Upper lobe of right lung (tissue), 1 donor: ENCODE data around the gene DUXB. TPM values are rescaled to one million over a fixed set of nuclear protein-coding genes. Genes with fewer than 3 reads are reported as not detected.

Source experiments
- ATAC-seq: fragments of 200-7000 bp; cut with Tn5 transposase; one replicate; pipeline ENCODE4 v1.9.1; 2020; ENCODE audit warnings: mild to moderate bottlenecking, moderate library complexity
- DNase-seq: peaks from one replicate; pipeline ENCODE4 v3.0.0-alpha.2; 2020
- H3K27ac ChIP-seq: fragments of 200-600 bp; one replicate; pipeline ENCODE4 v1.8.0; 2022
- H3K27me3 ChIP-seq: fragments of 200-600 bp; one replicate; pipeline ENCODE4 v1.8.0; 2022; ENCODE audit warnings: mild to moderate bottlenecking
- H3K36me3 ChIP-seq: fragments of 200-600 bp; one replicate; pipeline ENCODE4 v1.8.0; 2022
- H3K4me1 ChIP-seq: fragments of 200-600 bp; one replicate; pipeline ENCODE4 v1.8.0; 2022
- H3K4me3 ChIP-seq: fragments of 200-600 bp; one replicate; pipeline ENCODE4 v1.8.0; 2022; ENCODE audit warnings: mild to moderate bottlenecking
- H3K9me3 ChIP-seq: fragments of 200-600 bp; one replicate; pipeline ENCODE4 v1.8.0; 2022
- intact Hi-C: fragments of 100-400 bp; cut with DNase I; formaldehyde crosslinking; loops from one replicate; pipeline ENCODE4 v1.11.0; 2022
- total RNA-seq: library from RNA; stranded (reverse); fragmentation: NEBNext Ultra II Directional; extraction: Animal tissue kit (Norgen Biotek cat#: 25700); gene quantifications from one replicate; pipeline ENCODE4 v1.2.1, GENCODE V29; 2021
- TF ChIP-seq, protein P1 (sequence below): fragments of 200-600 bp; IDR thresholded peaks from one replicate; pipeline ENCODE4 v1.8.0; 2022; ENCODE audit warnings: antibody characterized with exemption
- donor health status: DM: no; HTN: yes; CAD: no; lungs with severe emphysema.

Gene DUXB
- total RNA-seq, 1 donor from 2014 or later: not detected

DNA sequence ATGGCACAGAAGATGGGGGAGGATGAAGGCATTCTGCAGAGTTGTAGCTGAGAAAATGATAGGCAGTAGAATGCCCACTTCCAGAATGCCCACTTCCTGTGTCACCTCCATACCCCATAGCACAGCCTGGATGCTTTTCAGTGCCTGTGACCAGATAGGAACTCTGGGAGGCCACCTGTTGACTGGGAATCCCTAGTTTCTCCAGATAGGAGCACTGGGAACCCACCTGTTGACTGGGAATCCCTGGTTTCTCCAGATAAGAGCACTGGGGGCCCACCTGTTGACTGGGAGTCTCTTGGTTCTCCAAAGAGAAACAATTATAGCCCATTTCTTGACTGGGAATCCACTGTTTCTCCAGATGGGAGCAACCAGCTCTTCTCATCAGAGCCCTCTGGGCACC is 13.4 kb upstream of the DUXB start:
- no peaks in the 10 kb centered on the region for H3K27me3 ChIP-seq
- intact Hi-C loops: no loop called here
- no peak overlapping the region for H3K4me3 ChIP-seq
- no peak overlapping the region for H3K27ac ChIP-seq
- TF ChIP-seq, protein P1, sequence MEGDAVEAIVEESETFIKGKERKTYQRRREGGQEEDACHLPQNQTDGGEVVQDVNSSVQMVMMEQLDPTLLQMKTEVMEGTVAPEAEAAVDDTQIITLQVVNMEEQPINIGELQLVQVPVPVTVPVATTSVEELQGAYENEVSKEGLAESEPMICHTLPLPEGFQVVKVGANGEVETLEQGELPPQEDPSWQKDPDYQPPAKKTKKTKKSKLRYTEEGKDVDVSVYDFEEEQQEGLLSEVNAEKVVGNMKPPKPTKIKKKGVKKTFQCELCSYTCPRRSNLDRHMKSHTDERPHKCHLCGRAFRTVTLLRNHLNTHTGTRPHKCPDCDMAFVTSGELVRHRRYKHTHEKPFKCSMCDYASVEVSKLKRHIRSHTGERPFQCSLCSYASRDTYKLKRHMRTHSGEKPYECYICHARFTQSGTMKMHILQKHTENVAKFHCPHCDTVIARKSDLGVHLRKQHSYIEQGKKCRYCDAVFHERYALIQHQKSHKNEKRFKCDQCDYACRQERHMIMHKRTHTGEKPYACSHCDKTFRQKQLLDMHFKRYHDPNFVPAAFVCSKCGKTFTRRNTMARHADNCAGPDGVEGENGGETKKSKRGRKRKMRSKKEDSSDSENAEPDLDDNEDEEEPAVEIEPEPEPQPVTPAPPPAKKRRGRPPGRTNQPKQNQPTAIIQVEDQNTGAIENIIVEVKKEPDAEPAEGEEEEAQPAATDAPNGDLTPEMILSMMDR: no peak
- DNase-seq: no peak
- H3K36me3 ChIP-seq: no peaks in the 10 kb centered on the region
- no peak for ATAC-seq
- peaks cover 8% of the 10 kb centered on the region for H3K9me3 ChIP-seq
- no peaks in the 10 kb centered on the region for H3K4me1 ChIP-seq

DNA sequence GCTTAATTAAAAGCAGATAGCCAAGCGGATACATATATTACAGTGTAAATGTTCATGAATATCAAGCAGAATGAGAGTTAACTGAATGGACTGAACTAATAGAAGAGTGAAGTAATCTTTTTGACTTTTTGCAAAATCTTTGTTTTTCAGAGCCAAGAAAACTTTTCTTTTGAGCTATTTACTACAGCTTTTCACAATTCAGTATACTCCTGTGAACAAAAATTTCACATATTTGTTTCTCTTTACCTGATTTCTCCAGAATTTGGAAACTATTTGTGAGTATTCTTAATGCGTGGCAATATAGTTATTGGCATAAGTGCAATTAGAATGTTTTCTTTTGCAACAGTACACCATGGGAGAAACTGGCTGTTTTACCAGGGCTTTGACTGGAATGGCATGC is 9.1 kb upstream of the DUXB start:
- no peaks in the 10 kb centered on the region for H3K4me1 ChIP-seq
- H3K9me3 ChIP-seq: peaks cover 8% of the 10 kb centered on the region
- no peaks in the 10 kb centered on the region for H3K36me3 ChIP-seq
- no peaks in the 10 kb centered on the region for H3K27me3 ChIP-seq
- TF ChIP-seq, protein P1: no peak
- ATAC-seq (no peak), DNase-seq (no peak)
- intact Hi-C loops: no loop called here
- H3K4me3 ChIP-seq: no peak overlapping the region
- H3K27ac ChIP-seq: no peak overlapping the region

DNA sequence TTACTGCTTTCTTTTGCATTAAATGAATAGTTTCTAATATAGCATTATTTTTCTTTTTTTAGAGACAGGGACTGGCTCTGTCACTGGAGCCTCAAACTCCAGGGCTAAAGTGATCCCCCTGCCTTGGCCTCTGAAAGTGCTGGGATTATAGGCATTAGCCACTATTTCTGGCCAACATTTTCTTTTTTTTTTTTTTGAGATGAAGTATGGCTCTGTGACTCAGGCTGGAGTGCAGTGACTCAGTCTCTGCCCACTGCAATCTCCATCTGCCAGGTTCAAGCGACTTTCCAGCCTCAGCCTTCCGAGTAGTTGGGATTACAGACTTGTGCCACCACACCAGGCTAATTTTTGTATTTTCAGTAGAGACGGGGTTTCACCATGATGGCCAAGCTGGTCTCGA is 2.0 kb upstream of the DUXB start:
- no peaks in the 10 kb centered on the region for H3K9me3 ChIP-seq
- TF ChIP-seq, protein P1: no peak
- DNase-seq (no peak), ATAC-seq (no peak)
- H3K36me3 ChIP-seq: no peaks in the 10 kb centered on the region
- no peaks in the 10 kb centered on the region for H3K27me3 ChIP-seq
- no peak overlapping the region for H3K27ac ChIP-seq
- H3K4me1 ChIP-seq: no peaks in the 10 kb centered on the region
- no peak overlapping the region for H3K4me3 ChIP-seq
- intact Hi-C loops: no loop called here

DNA sequence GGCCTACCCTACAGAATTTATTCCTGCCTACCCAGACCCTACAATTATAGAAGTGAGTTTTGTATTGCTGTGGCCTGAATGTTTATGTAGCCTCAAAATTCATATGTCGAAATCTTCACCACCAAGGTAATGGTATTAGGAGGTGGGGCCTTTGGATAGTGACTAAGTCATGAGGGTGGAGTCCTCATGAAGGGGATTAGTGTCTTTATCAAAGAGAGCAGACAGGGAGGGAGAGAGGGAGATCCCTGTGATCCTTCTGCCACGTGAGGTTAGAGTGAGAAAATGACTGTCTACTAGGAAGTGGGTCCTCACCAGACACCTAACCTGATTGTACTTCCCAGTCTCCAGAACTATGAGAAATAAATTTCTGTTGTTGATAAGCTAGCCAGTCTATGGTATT is 981 bp upstream of the DUXB start:
- no peaks in the 10 kb centered on the region for H3K27me3 ChIP-seq
- intact Hi-C loops: no loop called here
- ATAC-seq: no peak
- H3K36me3 ChIP-seq: no peaks in the 10 kb centered on the region
- no peaks in the 10 kb centered on the region for H3K4me1 ChIP-seq
- no peak overlapping the region for H3K27ac ChIP-seq
- H3K9me3 ChIP-seq: no peaks in the 10 kb centered on the region
- DNase-seq: no peak
- TF ChIP-seq, protein P1: no peak
- no peak overlapping the region for H3K4me3 ChIP-seq

GRCh38 chr16:75697571-75697970 is 3.7 kb downstream of the DUXB start:
- no peaks in the 10 kb centered on the region for H3K36me3 ChIP-seq
- H3K27ac ChIP-seq: no peak overlapping the region
- H3K9me3 ChIP-seq: no peaks in the 10 kb centered on the region
- TF ChIP-seq, protein P1: no peak
- H3K27me3 ChIP-seq: no peaks in the 10 kb centered on the region
- H3K4me1 ChIP-seq: no peaks in the 10 kb centered on the region
- intact Hi-C loops: no loop called here
- DNase-seq (no peak), ATAC-seq (no peak)
- no peak overlapping the region for H3K4me3 ChIP-seq

DNA sequence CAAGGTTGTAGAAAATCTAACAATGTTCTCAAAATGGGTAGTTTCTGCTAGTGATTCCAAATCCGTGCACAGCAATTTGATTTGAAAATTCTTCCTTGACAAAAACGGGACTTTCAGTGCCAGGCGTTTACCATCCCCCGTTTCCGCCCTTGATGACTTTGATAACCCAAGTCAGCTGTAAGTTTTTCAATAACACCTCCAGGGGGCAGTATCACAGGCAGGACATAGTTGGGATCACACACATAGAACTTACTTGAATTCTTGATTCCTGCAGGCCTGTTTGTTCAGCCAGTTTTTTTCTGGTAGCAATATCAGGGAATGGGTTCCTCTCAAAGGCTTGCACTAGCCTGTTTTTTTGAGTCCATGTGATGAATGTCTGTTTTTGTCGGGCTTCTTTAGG is 5.6 kb downstream of the DUXB start:
- H3K36me3 ChIP-seq: no peaks in the 10 kb centered on the region
- no peaks in the 10 kb centered on the region for H3K4me1 ChIP-seq
- no peaks in the 10 kb centered on the region for H3K27me3 ChIP-seq
- TF ChIP-seq, protein P1: no peak
- no peak for ATAC-seq
- H3K9me3 ChIP-seq: no peaks in the 10 kb centered on the region
- no peak overlapping the region for H3K27ac ChIP-seq
- no peak overlapping the region for H3K4me3 ChIP-seq
- intact Hi-C loops: no loop called here
- no peak for DNase-seq
